GM13977 (cell line): ENCODE measurements around the gene MMP23B.

Experiments
- DNase-seq: peaks from one replicate; pipeline ENCODE4 v3.0.0; 2012; ENCODE audit warnings: low spot score
- CTCF ChIP-seq: IDR thresholded peaks from 2 replicates; pipeline ENCODE4 v1.5.1; 2012; ENCODE audit warnings: mild to moderate bottlenecking, control low read depth; ENCODE audit not compliant: insufficient read depth; ENCODE audit errors: extremely low read depth, missing control alignments
- in situ Hi-C: fragments of 300-500 bp; cut with MboI; formaldehyde crosslinking; loops from one replicate; pipeline ENCODE4 v1.12.0; 2022; ENCODE audit warnings: low sequenced_read_pairs, low pct_unique_long_range_greater_than_20kb, mixed read lengths, inconsistent platforms; ENCODE audit not compliant: unreplicated experiment

Gene MMP23B

GRCh38 chr1:1620433-1621139 is 11.4 kb upstream of the MMP23B start:
- in situ Hi-C loops = no loop called here
- no peak for TF ChIP-seq CTCF
- no peak for DNase-seq

- no peak for DNase-seq
- in situ Hi-C loops = no loop called here
- no peak for TF ChIP-seq CTCF
Observed at GRCh38 chr1:1621173-1622009, 10.6 kb upstream of the MMP23B start.

GRCh38 chr1:1622010-1622787 is 9.8 kb upstream of the MMP23B start:
- DNase-seq = no peak
- in situ Hi-C loops = no loop called here
- TF ChIP-seq CTCF = no peak

- TF ChIP-seq CTCF = no peak
- no peak for DNase-seq
- in situ Hi-C loops = no loop called here
Observed at GRCh38 chr1:1622788-1623094, 9.2 kb upstream of the MMP23B start.

- DNase-seq = no peak
- no peak for TF ChIP-seq CTCF
- in situ Hi-C loops = no loop called here
Observed at GRCh38 chr1:1623181-1623630, 8.8 kb upstream of the MMP23B start.

GRCh38 chr1:1623631-1624442 is 8.1 kb upstream of the MMP23B start:
- TF ChIP-seq CTCF = no peak
- DNase-seq = no peak
- in situ Hi-C loops = no loop called here
